CD4-positive, CD25-positive, alpha-beta regulatory T cell (primary cell): ENCODE data around the gene MPPE1. TPM values are rescaled to one million over a fixed set of nuclear protein-coding genes. Genes with fewer than 3 reads are reported as not detected.
A peak's percentile ranks its signal among the peaks of the same experiment; 100 is the strongest.
"Not testable (repeated sequence)": the region's sequence is repeated elsewhere in the genome, so short reads cannot be mapped to it uniquely, and the experiment has no call there.

Source experiments
- ATAC-seq, 2 donors: fragments of 150-1000 bp; cut with Tn5 transposase; one replicate each; pipeline ENCODE4 v1.10.0; 2021; ENCODE audit warnings: low read depth in 2 of 2, moderate number of reproducible peaks in 2 of 2, moderate library complexity in 1 of 2
- DNase-seq, 3 donors: peaks; one replicate each; pipeline versions ENCODE4 v3.0.0 to v3.0.0-alpha.2; 2012 to 2022; ENCODE audit warnings: mixed read lengths in 1 of 3
- H3K27ac ChIP-seq: one replicate; pipeline ENCODE4 v1.7.0; 2013; ENCODE audit warnings: mild to moderate bottlenecking, low read length; ENCODE audit not compliant: insufficient read depth, poor library complexity, severe bottlenecking
- H3K27me3 ChIP-seq: one replicate; pipeline ENCODE4 v1.7.0; 2013; ENCODE audit warnings: low read length; ENCODE audit not compliant: control insufficient read depth, insufficient read depth
- H3K36me3 ChIP-seq: one replicate; pipeline ENCODE4 v1.7.0; 2013; ENCODE audit warnings: mild to moderate bottlenecking, low read length, moderate library complexity; ENCODE audit not compliant: control insufficient read depth, insufficient read depth
- H3K4me1 ChIP-seq: 2 replicates; pipeline ENCODE4 v1.7.0; 2013; ENCODE audit warnings: mild to moderate bottlenecking, low read length; ENCODE audit not compliant: insufficient read depth, control insufficient read depth, poor library complexity, severe bottlenecking
- H3K4me3 ChIP-seq: one replicate; pipeline ENCODE4 v1.7.0; 2013; ENCODE audit warnings: low read depth, mild to moderate bottlenecking, low read length, moderate library complexity
- H3K9me3 ChIP-seq, 2 experiments: 1 replicate in 1 of 2; 2 replicates in 1 of 2; pipeline ENCODE4 v1.7.0; 2013; ENCODE audit warnings: low read length in 2 of 2, mild to moderate bottlenecking in 1 of 2, moderate library complexity in 1 of 2; ENCODE audit not compliant: control insufficient read depth in 2 of 2
- H3K27ac Mint-ChIP-seq, 3 donors: one replicate each; pipeline ENCODE4 v1.8.0; 2020 to 2022; ENCODE audit warnings: mild to moderate bottlenecking in 3 of 3, mixed read lengths in 3 of 3, moderate library complexity in 2 of 3
- H3K27me3 Mint-ChIP-seq: one replicate; pipeline ENCODE4 v1.8.0; 2022; ENCODE audit warnings: mild to moderate bottlenecking, mixed read lengths
- H3K36me3 Mint-ChIP-seq: one replicate; pipeline ENCODE4 v1.8.0; 2020; ENCODE audit warnings: mixed read lengths
- H3K4me1 Mint-ChIP-seq, 4 donors: one replicate each; pipeline ENCODE4 v1.8.0; 2020 to 2022; ENCODE audit warnings: mixed read lengths in 4 of 4, mild to moderate bottlenecking in 1 of 4
- H3K4me3 Mint-ChIP-seq, 4 donors: one replicate each; pipeline ENCODE4 v1.8.0; 2020 to 2022; ENCODE audit warnings: mild to moderate bottlenecking in 4 of 4, mixed read lengths in 4 of 4, moderate library complexity in 3 of 4
- H3K9me3 Mint-ChIP-seq, 7 donors: one replicate each; pipeline ENCODE4 v1.8.0; 2020 to 2022; ENCODE audit warnings: mixed read lengths in 7 of 7, mild to moderate bottlenecking in 3 of 7, moderate library complexity in 2 of 7
- polyA plus RNA-seq, 4 donors: library from polyadenylated mRNA; unstranded; fragments of 300-500 nt; fragmentation: Illumina TruSeq; gene quantifications; one replicate each; pipeline ENCODE4 v1.2.3, GENCODE V29; 2021
- total RNA-seq: library from RNA; stranded (reverse); gene quantifications from one replicate; pipeline ENCODE4 v1.2.3, GENCODE V29; 2022

The MPPE1 gene
- total and polyA plus RNA-seq, 5 donors from 2014 or later: 40.9 to 97.4 (median 59.6) TPM

DNA sequence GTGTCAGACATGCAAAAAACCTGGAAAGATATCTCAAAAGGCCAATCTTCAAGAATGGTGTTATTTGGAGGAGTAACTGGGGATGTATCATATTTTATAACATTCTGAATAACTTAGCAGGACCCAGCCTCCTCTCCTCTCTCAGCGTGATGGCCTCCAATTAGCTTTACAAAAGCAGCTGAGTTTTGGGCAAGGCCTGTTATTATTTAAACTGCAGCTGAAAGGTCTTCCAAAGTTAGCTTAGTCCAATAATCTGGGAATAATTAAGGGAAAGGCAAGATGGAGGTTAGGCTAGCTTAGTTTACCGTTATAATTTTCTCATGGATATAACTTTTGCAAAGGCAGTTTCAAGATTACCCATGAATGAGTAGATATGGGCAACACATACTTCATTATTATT, 32.8 kb upstream of the MPPE1 start:
- ATAC-seq (no peak), DNase-seq (no peak)
- H3K27ac Mint-ChIP-seq: no peak overlapping the region
- Histone ChIP-seq H3K4me1 (no peaks in the 10 kb centered on the region), H3K27ac (no peak overlapping the region), H3K36me3 (no peaks in the 10 kb centered on the region), H3K4me3 (no peak overlapping the region), H3K27me3 (no peaks in the 10 kb centered on the region), H3K9me3 (no peaks in the 10 kb centered on the region)
- peaks cover 0 to 4% (median under 1%) of the 10 kb centered on the region in 4 donors for H3K4me1 Mint-ChIP-seq
- no peaks in the 10 kb centered on the region for H3K36me3 Mint-ChIP-seq
- no peak overlapping the region for H3K4me3 Mint-ChIP-seq
- peaks cover 10% of the 10 kb centered on the region for H3K27me3 Mint-ChIP-seq
- H3K9me3 Mint-ChIP-seq: no peaks in the 10 kb centered on the region

- H3K27me3 Mint-ChIP-seq: peaks cover 6% of the 10 kb centered on the region
- H3K27me3 ChIP-seq: no peaks in the 10 kb centered on the region
- H3K27ac Mint-ChIP-seq: peak overlapping the region in 1 of 3 donors; percentile 75
- no peaks in the 10 kb centered on the region for H3K36me3 ChIP-seq
- H3K4me1 Mint-ChIP-seq: peaks cover 0 to 4% (median under 1%) of the 10 kb centered on the region in 4 donors
- ATAC-seq (peak; percentile 46 to 53), DNase-seq (peak; percentile 56 to 81 (median 73))
- no peak overlapping the region for H3K4me3 Mint-ChIP-seq
- H3K27ac ChIP-seq: no peak overlapping the region
- no peaks in the 10 kb centered on the region for H3K9me3 Mint-ChIP-seq
- no peaks in the 10 kb centered on the region for H3K4me1 ChIP-seq
- H3K4me3 ChIP-seq: no peak overlapping the region
- H3K36me3 Mint-ChIP-seq: no peaks in the 10 kb centered on the region
- no peaks in the 10 kb centered on the region for H3K9me3 ChIP-seq
Observed at GRCh38 chr18:11937874-11938478, 29.9 kb upstream of the MPPE1 start.

GRCh38 chr18:11932393-11932792, 24.3 kb upstream of the MPPE1 start:
- Mint-ChIP-seq H3K4me1 (peaks cover 0 to 2% (median 0%) of the 10 kb centered on the region in 4 donors), H3K9me3 (no peaks in the 10 kb centered on the region), H3K27me3 (peaks cover 4% of the 10 kb centered on the region), H3K27ac (no peak overlapping the region), H3K36me3 (no peaks in the 10 kb centered on the region), H3K4me3 (no peak overlapping the region)
- Histone ChIP-seq H3K27me3 (no peaks in the 10 kb centered on the region), H3K27ac (no peak overlapping the region), H3K4me3 (no peak overlapping the region), H3K9me3 (no peaks in the 10 kb centered on the region), H3K36me3 (no peaks in the 10 kb centered on the region), H3K4me1 (no peaks in the 10 kb centered on the region)
- no peak for DNase-seq
- no peak for ATAC-seq

GRCh38 chr18:11927497-11927896, 19.4 kb upstream of the MPPE1 start:
- Histone ChIP-seq H3K4me3 (no peak overlapping the region), H3K4me1 (no peaks in the 10 kb centered on the region), H3K27ac (no peak overlapping the region), H3K27me3 (no peaks in the 10 kb centered on the region), H3K36me3 (no peaks in the 10 kb centered on the region), H3K9me3 (no peaks in the 10 kb centered on the region)
- ATAC-seq: no peak
- Mint-ChIP-seq H3K27me3 (peaks cover 8% of the 10 kb centered on the region), H3K36me3 (no peaks in the 10 kb centered on the region), H3K9me3 (peaks cover 0 to 1% (median 0%) of the 10 kb centered on the region in 7 donors), H3K27ac (no peak overlapping the region), H3K4me1 (no peaks in the 10 kb centered on the region), H3K4me3 (no peak overlapping the region)
- no peak for DNase-seq

DNA sequence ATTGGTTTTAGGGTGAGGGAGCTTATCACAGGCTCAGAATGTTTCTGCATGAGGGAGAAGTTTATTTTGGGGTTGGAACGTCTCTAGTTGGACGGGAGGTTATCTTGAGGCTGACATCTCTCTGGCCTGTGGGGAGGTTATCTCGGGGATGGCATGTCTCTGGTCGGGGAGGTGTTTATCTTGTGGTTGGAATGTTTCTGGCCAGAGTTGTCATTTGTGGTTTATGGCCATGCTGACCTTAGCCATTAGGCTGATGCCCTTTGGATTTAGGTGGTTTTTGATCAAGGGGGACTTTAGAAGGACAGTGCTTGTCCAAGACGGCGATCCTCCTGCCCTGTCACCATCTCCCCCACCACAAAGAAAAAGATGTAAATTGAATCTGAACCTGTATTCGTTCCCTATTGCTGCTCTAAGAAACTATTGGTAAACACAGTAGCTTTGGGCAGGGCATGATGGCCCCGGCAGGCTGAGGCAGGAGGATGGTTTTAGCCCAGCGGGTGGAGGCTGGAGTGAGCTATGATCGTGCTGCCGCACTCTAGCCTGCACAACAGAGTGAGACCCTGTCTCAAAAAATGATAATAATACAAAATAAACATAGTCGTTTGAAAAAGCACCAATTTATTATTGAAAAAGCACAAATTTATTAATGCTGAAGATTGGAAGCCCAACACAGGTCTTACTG, 17.8 kb upstream of the MPPE1 start:
- H3K27me3 ChIP-seq: no peaks in the 10 kb centered on the region

DNA sequence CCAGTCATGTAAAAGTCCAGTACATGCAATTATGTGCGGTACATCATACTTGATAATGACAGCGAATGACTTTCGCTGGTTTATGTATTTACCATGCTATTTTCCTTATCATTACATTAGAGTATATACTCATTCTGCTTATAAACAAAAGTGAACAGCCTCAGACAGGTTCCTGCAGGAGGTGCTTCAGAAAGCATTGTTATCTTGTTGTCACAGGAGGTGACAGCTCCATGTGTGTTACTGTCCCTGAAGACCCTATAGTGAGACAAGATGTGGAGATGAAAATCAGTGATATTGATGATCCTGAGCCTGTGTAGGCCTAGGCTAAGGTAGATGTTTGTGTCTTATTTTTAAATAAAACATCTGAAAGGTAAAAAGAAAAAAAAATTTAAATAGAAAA, 15.3 kb upstream of the MPPE1 start:
- no peak overlapping the region for H3K4me3 Mint-ChIP-seq
- peaks cover 0 to 8% (median 4%) of the 10 kb centered on the region in 4 donors for H3K4me1 Mint-ChIP-seq
- H3K27me3 Mint-ChIP-seq: peaks cover 5% of the 10 kb centered on the region
- no peaks in the 10 kb centered on the region for H3K36me3 Mint-ChIP-seq
- no peak overlapping the region for H3K4me3 ChIP-seq
- H3K27me3 ChIP-seq: no peaks in the 10 kb centered on the region
- ATAC-seq (no peak), DNase-seq (no peak)
- no peaks in the 10 kb centered on the region for H3K9me3 ChIP-seq
- peaks cover 0 to 1% (median 0%) of the 10 kb centered on the region in 7 donors for H3K9me3 Mint-ChIP-seq
- no peak overlapping the region for H3K27ac ChIP-seq
- H3K36me3 ChIP-seq: no peaks in the 10 kb centered on the region
- no peak overlapping the region for H3K27ac Mint-ChIP-seq
- no peaks in the 10 kb centered on the region for H3K4me1 ChIP-seq

More for the DNA sequence above, 17.8 kb upstream of the MPPE1 start:
- Histone ChIP-seq H3K4me3 (no peak overlapping the region), H3K9me3 (no peaks in the 10 kb centered on the region), H3K27ac (no peak overlapping the region), H3K36me3 (no peaks in the 10 kb centered on the region), H3K4me1 (no peaks in the 10 kb centered on the region)
- ATAC-seq: no peak
- no peak for DNase-seq
- Mint-ChIP-seq H3K27me3 (peaks cover 8% of the 10 kb centered on the region), H3K4me3 (no peak overlapping the region), H3K9me3 (peaks cover 0 to 1% (median 0%) of the 10 kb centered on the region in 7 donors), H3K36me3 (no peaks in the 10 kb centered on the region), H3K4me1 (peaks cover 0 to 8% (median 4%) of the 10 kb centered on the region in 4 donors), H3K27ac (no peak overlapping the region)

DNA sequence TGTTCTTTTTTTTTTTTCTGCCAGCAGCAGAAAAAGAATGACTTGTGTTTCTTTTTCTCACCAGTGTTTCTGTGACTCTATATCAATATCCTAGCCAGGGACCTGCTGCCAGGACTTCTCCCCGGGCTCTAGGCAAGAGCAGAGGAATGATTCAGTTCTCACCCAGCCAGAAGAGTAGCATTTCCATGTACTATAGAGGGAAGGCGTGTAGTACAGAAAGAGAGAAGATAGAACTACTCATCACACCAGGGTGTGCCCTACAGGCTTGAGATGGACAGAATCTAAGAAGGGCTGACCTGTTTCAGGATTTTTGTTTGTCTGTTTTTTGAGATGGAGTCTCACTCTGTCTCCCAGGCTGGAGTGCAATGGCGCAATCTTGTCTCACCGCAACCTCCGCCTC, 11.4 kb upstream of the MPPE1 start:
- not testable (repeated sequence) for H3K9me3 Mint-ChIP-seq, H3K36me3 ChIP-seq, H3K27me3 Mint-ChIP-seq

GRCh38 chr18:11916880-11917279, 8.8 kb upstream of the MPPE1 start:
- not testable (repeated sequence) for H3K36me3 Mint-ChIP-seq
- peak overlapping the region in 1 of 3 donors; percentile 69 for H3K27ac Mint-ChIP-seq

More for the DNA sequence above, 11.4 kb upstream of the MPPE1 start:
- not testable (repeated sequence) for H3K27me3 ChIP-seq, DNase-seq, H3K4me1 ChIP-seq, H3K9me3 ChIP-seq, H3K4me1 Mint-ChIP-seq, H3K36me3 Mint-ChIP-seq, H3K4me3 Mint-ChIP-seq, H3K4me3 ChIP-seq, H3K27ac Mint-ChIP-seq, ATAC-seq, H3K27ac ChIP-seq

More at GRCh38 chr18:11916880-11917279, 8.8 kb upstream of the MPPE1 start:
- not testable (repeated sequence) for ATAC-seq, H3K27me3 ChIP-seq, H3K4me3 ChIP-seq, H3K9me3 Mint-ChIP-seq, H3K4me1 ChIP-seq, H3K9me3 ChIP-seq, DNase-seq, H3K27ac ChIP-seq, H3K27me3 Mint-ChIP-seq, H3K4me1 Mint-ChIP-seq, H3K36me3 ChIP-seq
- H3K4me3 Mint-ChIP-seq: peak overlapping the region in 1 of 4 donors; percentile 28
